Endothelial cell of umbilical vein (primary cell): ENCODE results near the gene TBC1D8. TPM values are rescaled to one million over a fixed set of nuclear protein-coding genes. Genes with fewer than 3 reads are reported as not detected.

Source experiments
- BruUV-seq: library from RNA; stranded (reverse); fragments of 400-500 nt; replicated peaks from 2 replicates; lab custom pipeline; 2021; lab: Mats Ljungman, UMichigan
- CTCF ChIA-PET: fragments of 300-600, 350-600 bp; sonication (Branson Sonifier 250); formaldehyde crosslinking; loops from one replicate; lab custom pipeline; 2021; ENCODE audit warnings: antibody characterized with exemption, inconsistent platforms; lab: Charles Lee
- POLR2A ChIA-PET: fragments of 300-600, 350-600 bp; sonication (Branson Sonifier 250); formaldehyde crosslinking; loops from one replicate; lab custom pipeline; 2021; ENCODE audit warnings: antibody characterized with exemption, inconsistent platforms; lab: Charles Lee
- DNase-seq: peaks from one replicate; pipeline ENCODE4 v3.0.0-alpha.2; 2011; ENCODE audit warnings: low read depth, low spot score
- FAIRE-seq: peaks from 2 replicates; lab custom pipeline; 2011; peaks lifted over from hg19 to GRCh38; lab: Jason Lieb, UNC
- H2AFZ ChIP-seq: 2 replicates; pipeline ENCODE4 v1.6.0; 2012; ENCODE audit warnings: low read depth, low read length, control low read depth, inconsistent platforms
- H3K27ac ChIP-seq: 2 replicates; pipeline ENCODE4 v1.5.1; 2011; ENCODE audit warnings: low read depth, mild to moderate bottlenecking, control low read depth, low read length, moderate library complexity; ENCODE audit not compliant: insufficient read depth
- H3K27me3 ChIP-seq, 2 experiments: 2 replicates each; pipeline versions ENCODE4 v1.6.0 to v1.6.1; 2011; ENCODE audit warnings: low read length in 2 of 2, mixed read lengths in 1 of 2; ENCODE audit not compliant: control insufficient read depth in 2 of 2, insufficient read depth in 2 of 2
- H3K36me3 ChIP-seq, 2 experiments: 2 replicates in 1 of 2; 3 replicates in 1 of 2; pipeline ENCODE4 v1.5.1; 2011; ENCODE audit warnings: low read length in 2 of 2, mild to moderate bottlenecking in 1 of 2, moderate library complexity in 1 of 2; ENCODE audit not compliant: control insufficient read depth in 2 of 2, insufficient read depth in 2 of 2; ENCODE audit errors: extremely low read depth in 1 of 2
- H3K4me1 ChIP-seq: 3 replicates; pipeline ENCODE4 v1.5.1; 2011; ENCODE audit warnings: mild to moderate bottlenecking, low read length; ENCODE audit not compliant: control insufficient read depth, insufficient read depth; ENCODE audit errors: extremely low read depth
- H3K4me2 ChIP-seq: 2 replicates; pipeline ENCODE4 v1.6.1; 2011; ENCODE audit warnings: low read length, control low read depth, mixed read lengths; ENCODE audit not compliant: insufficient read depth
- H3K4me3 ChIP-seq, 3 experiments: fragments of 200-600 bp in 1 of 3; sonication (generic), shearing (Covaris generic) in 1 of 3; replicated peaks in 1 of 3; 2 replicates each; pipeline ENCODE4 v1.5.1; 2011 to 2016; ENCODE audit warnings: control low read depth in 3 of 3, low read length in 3 of 3, mild to moderate bottlenecking in 2 of 3, inconsistent platforms in 1 of 3, low read depth in 1 of 3, moderate library complexity in 1 of 3; ENCODE audit not compliant: insufficient read depth in 1 of 3
- H3K79me2 ChIP-seq: 2 replicates; pipeline ENCODE4 v1.6.0; 2012; ENCODE audit warnings: low read length, inconsistent platforms; ENCODE audit not compliant: control insufficient read depth, insufficient read depth
- H3K9ac ChIP-seq: replicated peaks from 2 replicates; pipeline ENCODE3; 2011; ENCODE audit warnings: low read length, control low read depth; ENCODE audit not compliant: insufficient read depth; ENCODE audit errors: extremely low read depth
- H3K9me1 ChIP-seq: replicated peaks from 3 replicates; pipeline ENCODE4 v1.6.0; 2011; ENCODE audit warnings: mild to moderate bottlenecking, low read length; ENCODE audit not compliant: control insufficient read depth, insufficient read depth; ENCODE audit errors: extremely low read depth
- H3K9me3 ChIP-seq: replicated peaks from 2 replicates; pipeline ENCODE4 v1.5.1; 2012; ENCODE audit warnings: low read length, inconsistent platforms; ENCODE audit not compliant: control insufficient read depth, insufficient read depth
- H4K20me1 ChIP-seq: replicated peaks from 2 replicates; pipeline ENCODE3; 2011; ENCODE audit warnings: mild to moderate bottlenecking, low read length; ENCODE audit not compliant: control insufficient read depth, insufficient read depth; ENCODE audit errors: extremely low read depth
- EZH2 ChIP-seq: IDR thresholded peaks from 2 replicates; pipeline ENCODE4 v1.6.1; 2012; ENCODE audit warnings: borderline replicate concordance, low read depth, mild to moderate bottlenecking, moderate library complexity, low read length, inconsistent platforms; ENCODE audit not compliant: severe bottlenecking
- FOS ChIP-seq: IDR thresholded peaks from 2 replicates; pipeline ENCODE4 v1.6.1; 2011; ENCODE audit warnings: mild to moderate bottlenecking, low read length, moderate library complexity, borderline replicate concordance; ENCODE audit not compliant: insufficient read depth
- GATA2 ChIP-seq: IDR thresholded peaks from 2 replicates; pipeline ENCODE4 v1.7.0; 2011; ENCODE audit warnings: low read depth, mild to moderate bottlenecking, moderate library complexity, mixed read lengths, low read length; ENCODE audit not compliant: insufficient read length, insufficient read depth
- JUN ChIP-seq: IDR thresholded peaks from 2 replicates; pipeline ENCODE4 v1.6.1; 2011; ENCODE audit warnings: borderline replicate concordance, low read depth; ENCODE audit not compliant: insufficient read length, insufficient read depth
- MYC ChIP-seq: IDR thresholded peaks from one replicate; pipeline ENCODE4 v1.6.1; 2011; ENCODE audit warnings: mild to moderate bottlenecking, low read depth, low read length
- POLR2A ChIP-seq: IDR thresholded peaks from 2 replicates; pipeline ENCODE4 v1.6.1; 2012; ENCODE audit warnings: low read depth, mild to moderate bottlenecking, control low read depth, low read length
- POLR2AphosphoS5 ChIP-seq: IDR thresholded peaks from 2 replicates; pipeline ENCODE4 v1.6.1; 2012; ENCODE audit warnings: low read depth, mild to moderate bottlenecking, control low read depth, low read length, moderate library complexity; ENCODE audit not compliant: insufficient read depth
- dilution Hi-C: fragments of 300-500 bp; cut with MboI; formaldehyde crosslinking; loops from one replicate; pipeline ENCODE4 v1.15.0; 2019; ENCODE audit warnings: low sequenced_read_pairs; ENCODE audit not compliant: extremely low pct_ligation_motif_present
- intact Hi-C: fragments of 100-400 bp; cut with micrococcal nuclease; formaldehyde crosslinking; loops from one replicate; pipeline ENCODE4 v1.10.0; 2022
- polyA plus RNA-seq, 4 experiments: library from polyadenylated mRNA; depleted of rRNA in 3 of 4; stranded (reverse) in 3 of 4; unstranded in 1 of 4; fragments of >200 nt; gene quantifications; 2 replicates each; pipeline versions ENCODE4 v1.2.1 to v1.2.3, GENCODE V29; 2011 to 2012; ENCODE audit warnings: missing spikeins in 1 of 4
- total RNA-seq: library from RNA; stranded (reverse); gene quantifications from 2 replicates; pipeline ENCODE4 v1.2.3, GENCODE V29; 2021
- TF ChIP-seq, protein P1 (sequence below): IDR thresholded peaks from 2 replicates; pipeline ENCODE4 v1.6.1; 2011; ENCODE audit not compliant: insufficient read depth, insufficient read length
- TF ChIP-seq, protein P2 (sequence below), 2 donors: IDR thresholded peaks; 1 replicate in 1 of 2; 2 replicates in 1 of 2; pipeline ENCODE4 v1.5.1; 2011; ENCODE audit warnings: low read length in 2 of 2, mild to moderate bottlenecking in 2 of 2, moderate library complexity in 2 of 2, control low read depth in 1 of 2, inconsistent platforms in 1 of 2, low read depth in 1 of 2; ENCODE audit not compliant: insufficient read depth in 1 of 2; ENCODE audit errors: extremely low read depth in 1 of 2

Gene TBC1D8
- total and polyA plus RNA-seq, 2 donors (not counting 3 experiments of a cell fraction or from before 2014, with no cell fraction given) = 28.5 to 32.1 TPM

DNA sequence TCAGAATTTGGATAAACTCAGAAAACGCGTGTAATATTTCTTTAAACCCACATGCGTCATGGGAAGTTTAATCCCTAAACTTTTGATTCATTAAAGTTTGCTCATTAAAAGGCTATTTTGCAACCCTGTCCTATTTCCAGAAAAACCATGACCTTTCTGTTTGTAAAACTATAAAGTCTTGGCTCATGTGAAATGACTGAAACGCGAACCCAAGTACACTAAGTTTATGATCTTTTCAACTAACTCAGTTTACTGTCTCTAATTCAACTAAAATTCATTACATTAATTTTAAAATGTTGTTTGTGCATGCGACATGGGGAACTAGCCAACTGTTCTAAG, 153.0 kb downstream of the TBC1D8 start:
- Histone ChIP-seq H3K27ac (no peak overlapping the region), H3K9me3 (no peaks in the 10 kb centered on the region), H3K79me2 (peaks cover 11% of the 10 kb centered on the region), H3K4me1 (peaks cover 6% of the 10 kb centered on the region), H2AFZ (no peak overlapping the region), H4K20me1 (no peaks in the 10 kb centered on the region), H3K9me1 (no peaks in the 10 kb centered on the region), H3K27me3 (no peaks in the 10 kb centered on the region), H3K36me3 (peaks cover 2 to 12% of the 10 kb centered on the region in 2 experiments), H3K9ac (no peak overlapping the region), H3K4me2 (no peak overlapping the region), H3K4me3 (no peak overlapping the region)
- dilution Hi-C loops = no loop called here
- no TSS peak for BruUV-seq
- TF ChIP-seq POLR2AphosphoS5 = no peak
- TF ChIP-seq, protein P1, sequence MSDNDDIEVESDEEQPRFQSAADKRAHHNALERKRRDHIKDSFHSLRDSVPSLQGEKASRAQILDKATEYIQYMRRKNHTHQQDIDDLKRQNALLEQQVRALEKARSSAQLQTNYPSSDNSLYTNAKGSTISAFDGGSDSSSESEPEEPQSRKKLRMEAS = no peak
- no peak for TF ChIP-seq POLR2A
- TF ChIP-seq FOS = no peak
- no peak for TF ChIP-seq MYC
- TF ChIP-seq JUN = no peak
- TF ChIP-seq, protein P2, sequence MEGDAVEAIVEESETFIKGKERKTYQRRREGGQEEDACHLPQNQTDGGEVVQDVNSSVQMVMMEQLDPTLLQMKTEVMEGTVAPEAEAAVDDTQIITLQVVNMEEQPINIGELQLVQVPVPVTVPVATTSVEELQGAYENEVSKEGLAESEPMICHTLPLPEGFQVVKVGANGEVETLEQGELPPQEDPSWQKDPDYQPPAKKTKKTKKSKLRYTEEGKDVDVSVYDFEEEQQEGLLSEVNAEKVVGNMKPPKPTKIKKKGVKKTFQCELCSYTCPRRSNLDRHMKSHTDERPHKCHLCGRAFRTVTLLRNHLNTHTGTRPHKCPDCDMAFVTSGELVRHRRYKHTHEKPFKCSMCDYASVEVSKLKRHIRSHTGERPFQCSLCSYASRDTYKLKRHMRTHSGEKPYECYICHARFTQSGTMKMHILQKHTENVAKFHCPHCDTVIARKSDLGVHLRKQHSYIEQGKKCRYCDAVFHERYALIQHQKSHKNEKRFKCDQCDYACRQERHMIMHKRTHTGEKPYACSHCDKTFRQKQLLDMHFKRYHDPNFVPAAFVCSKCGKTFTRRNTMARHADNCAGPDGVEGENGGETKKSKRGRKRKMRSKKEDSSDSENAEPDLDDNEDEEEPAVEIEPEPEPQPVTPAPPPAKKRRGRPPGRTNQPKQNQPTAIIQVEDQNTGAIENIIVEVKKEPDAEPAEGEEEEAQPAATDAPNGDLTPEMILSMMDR (IDR thresholded peaks at IDR 0.05; ENCODE audit: extremely low read depth in 1 of 2, insufficient read depth in 1 of 2, low read depth in 1 of 2, low read length in 2 of 2) = no peak
- TF ChIP-seq GATA2 = no peak
- TF ChIP-seq EZH2 = no peak
- DNase-seq (no peak), FAIRE-seq (peak; percentile 18)
- ChIA-PET CTCF (interaction anchor here (1.5 kb wide), 1 partner anchor 388 kb away, joined by 5 read pairs; no protein-coding TSS in a partner anchor), POLR2A (no interaction called here)
- intact Hi-C loops = no loop called here
